Embryonic facial prominence (tissue), 1 donor: ENCODE data around the gene RGS7BP.

Experiments
- DNase-seq: peaks from one replicate; pipeline ENCODE4 v3.0.0-alpha.2; 2016; ENCODE audit errors: extremely low spot score

Gene RGS7BP

DNA sequence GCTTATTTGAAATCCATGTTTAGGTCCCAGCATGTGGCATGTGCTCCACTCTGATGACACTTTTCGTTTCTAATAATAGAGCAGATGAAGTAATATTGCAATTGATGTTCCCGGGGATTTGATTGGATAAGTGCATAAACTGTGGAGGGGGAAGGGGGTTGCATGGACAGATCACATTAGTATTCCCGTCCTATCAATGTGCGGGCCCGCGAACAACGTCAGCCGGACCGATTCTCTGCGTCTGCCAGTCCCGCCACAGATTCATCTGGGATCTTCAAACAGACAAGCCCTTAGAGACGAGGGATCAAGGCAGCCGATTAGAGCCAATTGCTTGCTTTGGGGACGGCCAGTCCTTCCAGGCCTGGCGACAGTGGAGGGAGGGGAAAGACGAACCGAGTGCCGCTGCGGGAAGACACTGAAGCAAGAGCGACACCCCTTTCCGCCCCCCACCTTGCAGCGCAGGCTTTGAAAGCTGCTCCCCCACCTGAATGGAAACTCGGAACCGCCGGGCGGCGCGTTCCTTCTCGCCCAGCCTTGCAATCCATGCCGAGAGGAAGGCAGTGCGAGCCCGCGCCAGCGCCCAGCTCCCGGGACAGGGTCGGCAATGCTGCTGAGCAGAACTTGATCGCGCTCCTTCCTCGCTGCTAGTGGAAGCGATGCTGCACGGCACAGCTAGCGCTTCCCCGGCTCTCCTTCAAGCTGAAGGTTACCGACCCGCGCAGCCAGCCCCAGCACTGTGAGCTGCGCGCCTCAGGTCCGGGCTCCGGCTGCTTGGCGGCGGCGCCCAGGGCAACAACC is at the start of gene RGS7BP:
Gene RGS7BP (plus strand): TSS at position 247 of the 798 bp plus-strand sequence. CDS start 610 bp downstream, outside the sequence.
- DNase-seq = no peak

DNA sequence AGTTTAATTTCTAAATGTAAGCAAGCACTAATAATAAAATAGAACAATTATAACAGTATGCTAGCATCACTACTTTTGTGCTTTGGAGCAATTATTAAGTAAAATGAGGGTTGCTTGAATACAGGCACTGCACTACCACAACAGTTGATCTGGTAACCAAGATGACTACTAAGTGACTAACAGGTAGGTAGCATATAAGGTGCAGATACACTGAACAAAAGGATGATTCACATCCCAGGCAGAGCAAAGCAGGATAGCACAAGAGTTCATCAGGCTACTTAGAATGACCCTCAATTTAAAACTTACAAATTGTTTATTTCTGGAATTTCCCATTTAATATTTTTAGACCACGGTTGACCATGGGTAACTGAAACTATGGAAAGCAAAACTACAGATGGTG is 48.0 kb upstream of the RGS7BP start:
- no peak for DNase-seq

DNA sequence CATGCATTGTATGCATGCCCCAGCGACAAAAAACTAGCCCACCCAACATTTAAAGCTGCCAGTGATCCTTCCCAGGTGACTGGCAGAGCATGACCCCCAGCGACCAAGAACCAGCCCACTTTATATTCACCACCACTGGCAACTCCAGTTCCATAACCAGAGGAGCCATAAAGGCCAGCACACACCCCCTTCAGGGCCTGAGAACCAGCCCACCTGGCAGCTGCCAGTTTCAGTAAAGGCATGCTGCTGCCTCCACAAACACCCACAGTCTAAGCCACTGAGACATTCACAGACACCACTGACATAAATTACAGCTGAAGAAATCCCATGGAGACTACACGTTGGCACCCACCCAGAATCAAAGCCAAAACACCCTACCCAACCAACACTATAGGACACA is 46.9 kb upstream of the RGS7BP start:
- no peak for DNase-seq

DNA sequence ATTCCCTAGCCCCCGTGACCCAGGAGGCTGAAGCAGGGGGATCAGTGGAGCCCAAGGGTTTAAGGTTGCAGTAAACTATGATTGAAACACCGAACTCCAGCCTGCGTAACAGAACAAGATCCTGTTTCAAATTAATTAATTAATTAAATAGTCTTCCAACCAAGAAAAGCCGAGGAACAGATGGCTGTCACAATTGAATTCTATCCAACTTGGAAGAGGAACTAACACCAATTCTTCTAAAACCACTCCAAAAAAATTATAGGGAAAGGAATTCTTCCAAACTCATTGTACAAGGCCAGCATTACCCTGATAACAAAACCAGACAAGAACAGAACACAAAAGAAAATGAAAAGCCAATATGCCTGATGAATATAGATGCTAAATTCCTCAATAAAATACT is 43.4 kb upstream of the RGS7BP start:
- DNase-seq = no peak

DNA sequence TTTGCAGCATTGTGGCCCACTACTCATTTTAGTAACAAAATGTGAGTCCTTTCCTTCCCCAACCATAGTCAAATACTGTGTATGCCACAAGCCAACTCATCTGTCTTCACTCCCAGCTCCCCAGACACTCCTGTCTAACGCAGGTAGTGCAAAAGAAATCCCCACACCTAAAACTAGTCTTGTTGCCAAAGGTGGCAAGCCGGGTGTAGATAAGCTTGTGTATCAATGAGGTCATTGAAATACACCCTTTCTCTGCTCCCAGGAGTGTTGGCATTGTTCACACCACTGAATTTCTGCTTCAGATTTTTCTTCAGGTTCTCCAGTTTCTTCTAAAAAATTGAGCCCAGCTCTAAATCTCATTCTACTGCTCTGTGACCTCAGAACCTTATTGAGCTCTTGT is 19.7 kb upstream of the RGS7BP start:
- no peak for DNase-seq

DNA sequence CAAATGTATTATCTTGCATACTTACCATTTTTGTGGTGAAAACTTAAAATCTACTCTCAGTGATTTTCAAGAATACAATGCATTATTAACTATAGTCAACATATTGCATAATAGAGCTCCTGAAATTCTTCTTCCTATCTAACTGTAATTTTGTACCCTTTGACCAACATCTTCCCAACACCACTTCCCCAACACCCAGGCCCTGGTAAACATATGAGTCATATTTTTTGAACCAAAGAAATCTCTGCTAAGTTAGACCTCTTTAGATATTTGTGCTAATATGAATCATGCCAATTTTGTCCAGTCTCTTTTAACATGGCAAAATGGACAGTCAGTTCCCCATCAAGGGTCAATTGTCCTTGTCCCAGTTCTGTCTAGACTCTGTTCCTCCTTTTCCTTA is 18.5 kb upstream of the RGS7BP start:
- DNase-seq = no peak

DNA sequence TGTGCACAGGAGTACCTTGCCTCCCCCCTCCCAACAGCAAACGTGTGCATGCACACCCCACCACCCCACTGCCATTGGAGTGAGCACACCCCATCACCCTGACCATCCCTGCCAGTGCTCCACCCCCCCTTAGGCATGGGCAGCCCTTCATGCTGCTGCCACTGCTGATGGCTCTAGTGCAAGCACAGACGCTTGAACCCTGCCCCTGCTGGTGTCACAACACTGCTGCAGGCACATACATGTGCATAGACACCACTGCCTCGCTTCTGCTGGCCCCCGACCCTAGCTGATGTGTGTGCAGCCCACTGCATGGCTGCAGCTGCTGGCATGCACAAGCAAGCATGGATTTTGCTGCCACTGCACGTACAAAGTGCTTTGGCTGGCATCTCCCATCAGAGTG is 16.0 kb upstream of the RGS7BP start:
- no peak for DNase-seq

DNA sequence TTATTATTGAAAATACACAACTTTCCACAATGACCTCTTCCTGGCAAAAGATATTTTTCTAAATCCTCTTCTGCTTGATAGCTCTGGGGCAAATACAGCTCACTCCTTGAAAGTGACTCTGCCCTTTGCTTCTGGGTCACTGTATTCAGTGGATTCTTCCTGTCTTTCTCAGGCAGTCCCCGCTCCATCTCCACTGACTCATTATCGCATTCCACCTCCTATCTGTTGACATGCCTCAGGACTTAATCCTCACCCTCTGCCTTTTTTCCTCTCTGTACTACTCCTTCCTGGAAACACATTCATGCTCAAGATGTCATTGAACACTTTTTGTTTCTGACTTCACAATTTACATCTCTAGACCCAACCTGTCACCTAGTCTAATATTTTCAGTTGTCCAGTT is 8.4 kb upstream of the RGS7BP start:
- DNase-seq = no peak

DNA sequence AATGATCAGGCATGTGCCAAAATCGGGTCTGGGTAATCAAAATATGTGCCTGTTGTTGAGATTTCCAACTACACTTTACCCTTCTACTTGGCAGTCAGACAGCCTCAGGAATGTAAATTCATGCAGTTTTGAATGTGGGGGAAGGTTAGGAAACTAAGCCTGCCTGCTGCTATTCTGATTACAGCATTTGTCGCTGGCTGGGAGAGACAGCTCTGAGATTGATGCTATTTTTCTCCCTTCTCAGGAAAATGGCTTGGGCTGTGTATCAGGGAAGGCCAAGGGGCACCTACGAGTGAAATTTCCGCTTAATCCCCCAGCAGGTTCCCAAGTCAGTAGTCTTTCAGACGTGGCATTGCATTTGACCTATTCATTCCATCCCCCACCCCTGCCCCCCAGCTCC is 3.6 kb upstream of the RGS7BP start:
- DNase-seq = no peak

DNA sequence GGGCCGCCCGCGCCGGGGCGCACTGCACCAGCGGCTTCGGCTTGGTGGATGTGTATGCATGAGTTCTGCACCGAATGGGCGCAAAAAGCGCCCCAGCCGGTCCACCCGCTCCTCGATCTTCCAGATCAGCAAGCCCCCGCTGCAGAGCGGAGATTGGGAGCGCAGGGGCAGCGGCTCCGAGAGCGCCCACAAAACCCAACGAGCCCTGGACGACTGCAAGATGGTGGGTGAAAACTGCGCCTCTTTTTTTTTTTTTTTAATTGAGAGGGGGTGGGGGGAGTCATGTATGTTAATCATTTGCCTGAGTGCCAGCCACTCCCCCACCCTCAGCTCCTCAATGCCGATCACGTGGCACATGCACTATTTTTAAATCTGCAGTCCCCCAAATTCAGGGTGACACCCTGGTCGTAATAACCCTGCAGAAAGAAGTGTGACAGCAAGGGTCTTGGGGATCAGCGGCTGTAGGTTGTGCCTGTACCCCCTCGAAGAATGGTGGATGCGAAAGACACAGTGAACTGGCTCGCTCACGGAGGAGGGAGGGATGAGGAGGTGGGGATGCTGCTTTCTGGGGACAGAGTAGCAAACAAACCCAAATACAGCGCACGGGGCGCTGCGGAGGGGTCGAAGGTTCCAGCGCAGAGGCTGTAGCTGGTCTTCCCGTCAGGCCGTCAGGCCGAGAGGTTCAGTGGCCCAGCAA is 900 bp downstream of the RGS7BP start:
- DNase-seq = no peak

DNA sequence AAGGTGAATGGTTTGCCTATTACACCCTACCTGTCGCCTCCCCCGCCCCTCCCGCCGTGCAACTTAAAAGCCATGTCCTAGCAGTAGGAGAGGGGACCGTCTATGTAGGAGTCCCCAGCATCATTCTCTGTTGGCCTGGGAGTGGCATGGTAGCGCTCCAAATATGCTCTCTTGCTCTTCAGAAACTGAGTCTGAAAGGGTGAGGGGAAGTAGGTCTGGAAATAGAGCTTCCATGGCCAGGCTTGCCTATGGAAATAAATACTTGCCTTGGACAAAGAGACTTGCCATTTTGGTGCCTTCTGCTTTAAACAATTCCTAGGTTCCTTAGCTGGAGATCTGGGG is 1.4 kb downstream of the RGS7BP start:
- DNase-seq = no peak

DNA sequence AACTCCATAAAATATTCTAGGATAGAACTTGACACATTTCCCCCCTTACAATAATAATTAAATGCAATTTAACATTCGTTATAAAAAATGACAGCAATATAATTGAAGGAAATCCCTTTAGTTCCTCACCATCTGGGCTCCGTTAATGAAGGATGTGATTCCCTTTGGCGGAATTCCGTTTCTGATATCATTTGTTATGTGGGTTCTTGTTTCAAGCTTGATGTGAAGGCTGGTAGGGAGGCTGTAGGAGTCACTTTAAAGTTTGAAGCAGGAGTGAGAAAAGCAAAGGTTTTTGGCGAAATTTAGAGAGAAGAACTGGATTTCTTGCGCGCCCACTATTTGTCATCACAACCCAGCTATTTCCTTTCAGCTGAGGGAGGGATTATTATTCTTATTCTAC is 4.0 kb downstream of the RGS7BP start:
- no peak for DNase-seq

DNA sequence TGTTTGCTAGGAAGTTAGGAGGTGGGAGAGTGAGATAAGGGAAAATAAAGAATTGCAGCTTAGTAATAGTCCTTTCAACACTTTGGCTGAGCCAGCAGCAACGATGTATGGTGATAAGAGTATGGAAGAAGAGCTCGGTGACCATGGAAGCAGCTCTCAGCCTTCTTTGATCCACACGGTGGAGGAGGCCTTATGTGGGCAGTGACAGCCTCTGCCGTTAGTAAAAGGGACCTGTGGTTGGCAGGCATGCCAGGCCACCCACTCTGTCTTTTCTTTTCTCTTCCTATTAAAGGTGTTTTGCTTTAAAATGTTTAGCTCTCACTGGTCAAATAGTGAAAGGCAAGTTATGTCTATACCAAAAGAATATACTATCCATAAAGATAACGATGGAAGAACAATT is 7.7 kb downstream of the RGS7BP start:
- no peak for DNase-seq

DNA sequence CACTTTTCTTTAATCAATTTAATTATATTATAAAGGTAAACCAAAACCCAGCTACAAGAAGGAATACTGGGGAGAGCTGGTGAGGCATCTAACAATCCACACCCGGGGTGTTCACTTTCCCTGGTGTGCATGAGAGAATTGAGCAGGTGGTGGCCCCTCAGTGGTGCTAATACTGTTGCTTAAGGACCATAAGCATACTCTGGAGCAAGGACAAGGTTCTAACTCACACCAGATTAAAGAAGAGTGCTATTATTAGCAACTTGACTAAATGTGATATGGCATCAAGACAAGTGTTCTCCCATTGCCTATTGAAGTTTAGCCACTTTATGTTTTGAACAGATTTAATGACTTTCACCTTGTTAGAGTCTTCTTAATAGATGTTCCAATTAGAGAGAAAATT is 8.8 kb downstream of the RGS7BP start:
- DNase-seq = no peak

DNA sequence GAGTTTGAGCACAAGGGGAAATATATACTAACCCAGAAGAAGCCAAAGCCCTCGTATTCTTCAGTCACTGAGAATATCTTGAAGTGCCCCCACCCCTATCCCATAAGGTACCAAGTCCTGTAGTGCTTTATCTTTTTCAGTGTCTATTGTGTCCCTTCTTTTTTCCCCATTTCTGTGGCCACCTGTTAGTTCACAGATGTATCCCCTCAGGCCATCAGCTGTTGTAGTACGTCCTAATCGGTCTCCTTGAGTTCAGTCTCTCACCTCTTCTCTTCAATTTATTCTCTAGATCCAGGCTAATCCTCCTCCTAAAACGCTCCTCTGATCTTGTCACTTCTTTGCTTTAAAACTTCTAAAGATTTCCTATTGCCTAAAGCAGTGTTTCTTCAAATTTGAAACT is 10.4 kb downstream of the RGS7BP start:
- no peak for DNase-seq

DNA sequence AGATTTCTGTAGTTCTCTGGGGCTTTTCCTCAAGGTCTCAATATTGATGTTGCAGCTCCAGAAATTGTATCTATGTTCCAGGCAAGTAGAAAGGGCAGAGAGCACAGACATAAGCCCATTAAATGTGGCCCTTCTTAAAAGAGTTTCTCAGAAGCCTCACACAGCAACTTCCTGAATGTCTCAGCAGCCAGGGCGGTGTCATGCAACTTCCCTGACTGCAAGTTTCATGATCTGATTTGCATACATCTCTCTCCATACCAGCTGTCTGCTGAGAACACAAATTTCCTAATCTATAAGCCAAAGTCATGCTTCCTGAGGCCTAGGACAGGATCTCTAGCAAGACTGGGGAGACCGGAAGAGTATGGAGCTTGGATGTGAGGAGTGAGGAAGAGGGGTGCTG is 13.0 kb downstream of the RGS7BP start:
- no peak for DNase-seq

DNA sequence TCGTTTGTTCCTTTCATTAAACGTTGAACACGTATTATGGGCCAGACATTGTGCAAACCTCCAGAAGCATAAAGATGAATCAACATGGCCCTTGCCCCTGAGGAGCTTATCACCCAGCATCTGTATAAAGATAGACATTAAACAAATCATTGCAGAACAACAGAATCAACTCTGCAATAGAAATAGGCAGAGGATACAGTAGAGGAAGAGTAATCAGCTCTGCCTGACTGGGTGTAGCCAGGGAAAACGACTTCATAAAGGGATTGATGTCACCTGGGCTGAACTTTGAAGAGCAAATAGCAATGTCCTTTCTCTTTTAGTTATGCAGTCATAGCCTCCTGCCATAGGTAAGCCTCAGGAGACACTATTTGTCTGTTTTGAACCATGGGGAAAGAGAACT is 13.4 kb downstream of the RGS7BP start:
- DNase-seq = no peak

DNA sequence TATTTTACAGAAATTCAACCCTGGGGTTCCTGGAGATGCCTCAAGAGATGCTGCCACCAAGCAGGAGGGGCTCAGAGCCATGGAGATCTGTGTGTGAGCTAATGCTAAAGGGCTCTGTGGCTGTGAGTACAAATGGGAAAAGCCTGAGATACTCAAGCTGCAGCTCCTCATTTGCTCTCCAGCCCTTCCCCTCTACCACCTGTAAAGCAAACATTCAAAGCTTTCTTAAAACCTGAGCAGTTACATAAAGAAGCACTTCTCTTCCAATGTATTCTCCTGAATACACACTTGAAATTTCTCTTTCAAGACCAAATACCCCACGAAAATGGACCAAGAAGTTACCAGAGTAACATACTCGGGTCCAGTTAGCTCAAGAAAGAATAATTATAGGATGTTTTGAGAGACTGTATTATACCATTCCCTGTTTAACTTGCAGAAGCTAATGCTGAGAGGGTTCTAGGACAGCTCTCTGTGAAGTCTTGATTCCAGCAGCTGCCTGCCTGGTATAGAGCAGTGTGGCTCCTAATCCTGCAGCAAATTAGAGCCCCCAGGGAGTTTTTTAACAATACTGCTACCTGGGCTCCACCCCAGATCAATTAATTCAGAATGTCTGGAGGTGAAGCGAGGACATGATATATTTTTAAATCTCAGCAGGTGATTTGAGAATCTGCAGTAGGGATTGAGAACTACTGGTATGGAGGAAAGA is 21.1 kb downstream of the RGS7BP start:
- DNase-seq = no peak

DNA sequence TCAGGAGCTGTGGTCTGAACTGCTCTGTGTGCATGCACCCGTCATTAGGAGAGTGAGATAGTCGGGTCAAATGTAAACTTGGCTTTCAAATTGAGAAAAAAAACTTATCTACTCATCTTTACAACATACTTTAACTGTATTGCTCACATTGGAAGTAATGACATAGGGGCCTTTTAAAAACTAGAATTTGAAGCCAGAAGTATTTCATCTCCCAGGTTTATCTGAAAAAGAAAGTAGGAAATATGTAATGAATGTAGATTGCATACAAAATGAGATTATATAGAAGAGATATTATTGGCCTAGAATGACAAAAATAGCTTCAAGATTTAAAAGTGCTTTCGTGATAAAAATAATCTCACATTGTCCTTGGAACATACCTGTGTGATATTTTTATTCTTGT is 24.3 kb downstream of the RGS7BP start:
- DNase-seq = no peak

DNA sequence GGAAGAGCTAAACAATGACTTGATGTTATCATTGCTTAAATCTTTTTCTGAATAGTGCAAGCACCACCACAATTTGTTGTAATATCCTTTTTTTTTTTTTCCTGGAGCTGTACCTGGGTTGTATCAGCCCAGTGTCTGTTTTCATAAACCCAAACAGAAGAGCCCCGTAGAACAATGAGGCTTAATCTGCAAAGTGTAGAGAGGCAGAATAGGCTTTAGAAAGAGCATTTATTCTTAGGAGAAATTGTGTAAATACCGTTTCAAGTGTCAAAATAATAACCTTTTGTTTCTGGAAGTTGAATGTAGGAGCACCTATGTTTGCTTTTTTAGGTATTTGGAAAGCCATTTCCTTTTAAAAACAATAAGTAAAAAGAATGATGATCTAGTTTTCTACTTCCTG is 26.4 kb downstream of the RGS7BP start:
- no peak for DNase-seq

DNA sequence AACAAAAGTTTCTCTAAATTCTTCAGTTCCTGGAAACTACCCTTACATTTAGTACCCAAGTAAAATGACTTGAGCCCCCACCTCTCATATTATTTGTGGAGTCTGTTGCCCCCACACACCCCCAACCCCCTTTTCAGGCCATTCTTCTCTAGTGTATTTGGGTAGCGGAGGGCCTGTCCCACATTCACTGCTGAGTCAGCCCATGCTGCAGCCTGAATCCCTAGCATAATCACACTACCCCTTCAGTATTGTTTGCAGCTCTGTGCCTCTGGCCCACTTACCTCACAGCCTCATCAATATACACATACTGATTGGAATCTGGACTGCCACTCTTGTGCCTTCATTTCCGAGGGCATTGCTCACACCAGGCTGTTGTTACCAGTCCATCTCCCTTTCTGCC is 26.8 kb downstream of the RGS7BP start:
- no peak for DNase-seq

DNA sequence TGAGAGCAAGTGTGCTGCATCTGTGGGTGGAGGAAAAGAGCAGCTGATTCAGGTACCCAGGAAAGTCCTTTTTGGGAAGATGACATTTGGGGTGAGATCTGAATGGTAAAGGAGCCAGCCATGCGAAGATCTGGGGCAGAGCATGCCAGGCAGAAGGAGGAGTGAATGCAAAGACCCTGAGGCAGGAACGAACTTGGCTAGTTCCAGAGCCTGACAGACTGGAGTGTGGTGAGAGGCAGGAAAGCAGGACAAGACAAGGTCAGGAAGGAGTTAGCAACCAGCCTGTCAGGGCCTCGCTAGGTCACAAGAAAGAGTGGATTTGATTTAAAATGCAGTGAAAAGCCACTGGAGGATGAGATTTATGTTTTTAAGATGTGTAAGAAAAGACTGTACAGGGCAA is 28.2 kb downstream of the RGS7BP start:
- no peak for DNase-seq

DNA sequence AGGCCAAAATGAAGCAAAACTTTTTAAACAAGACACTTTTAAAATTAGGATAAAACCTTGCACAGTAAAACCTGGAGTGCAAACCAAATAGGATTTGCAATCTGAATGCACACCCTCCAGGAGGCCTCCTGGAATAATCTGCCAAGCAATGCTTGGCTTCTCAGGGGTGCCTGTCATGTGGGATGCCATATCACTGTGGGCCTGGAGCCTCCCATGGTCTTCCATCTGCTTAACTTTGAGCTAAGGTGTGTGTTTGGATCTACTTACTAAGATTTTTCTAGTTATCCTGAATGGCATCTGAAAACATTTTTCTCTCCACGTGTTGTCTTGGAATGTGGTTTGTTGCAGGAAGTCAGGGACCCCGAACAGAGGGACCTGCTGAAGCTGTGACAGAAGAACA is 52.1 kb downstream of the RGS7BP start:
- DNase-seq = no peak
